CD4-positive, alpha-beta memory T cell (primary cell): Measurements from ENCODE around the gene C11orf24. TPM values are rescaled to one million over a fixed set of nuclear protein-coding genes. Genes with fewer than 3 reads are reported as not detected.
"Not testable (repeated sequence)": the region's sequence is repeated elsewhere in the genome, so short reads cannot be mapped to it uniquely, and the experiment has no call there.

Experiments
- CTCF ChIA-PET: fragments of 350-600 bp; sonication (Branson Sonifier 250); formaldehyde crosslinking; loops from one replicate; lab custom pipeline; 2021; ENCODE audit warnings: inconsistent platforms; ENCODE audit not compliant: partially characterized antibody; lab: Charles Lee
- POLR2A ChIA-PET: fragments of 350-600 bp; sonication (Branson Sonifier 250); formaldehyde crosslinking; loops from one replicate; lab custom pipeline; 2021; ENCODE audit not compliant: partially characterized antibody; lab: Charles Lee
- DNase-seq, 5 donors: peaks; one replicate each; pipeline versions ENCODE4 v3.0.0 to v3.0.0-alpha.2; 2020 to 2022; ENCODE audit warnings: mixed read lengths in 1 of 5
- H3K27ac ChIP-seq: one replicate; pipeline ENCODE4 v1.7.0; 2013; ENCODE audit warnings: low read depth, low read length
- H3K27me3 ChIP-seq: 2 replicates; pipeline ENCODE4 v1.7.0; 2013; ENCODE audit warnings: mild to moderate bottlenecking, low read length, moderate library complexity; ENCODE audit not compliant: insufficient read depth
- H3K36me3 ChIP-seq: 2 replicates; pipeline ENCODE4 v1.7.0; 2013; ENCODE audit warnings: mild to moderate bottlenecking, low read length, moderate library complexity; ENCODE audit not compliant: insufficient read depth
- H3K4me1 ChIP-seq: 2 replicates; pipeline ENCODE4 v1.7.0; 2013; ENCODE audit warnings: mild to moderate bottlenecking, low read length, moderate library complexity; ENCODE audit not compliant: insufficient read depth
- H3K4me3 ChIP-seq, 2 donors: one replicate each; pipeline ENCODE4 v1.7.0; 2013; ENCODE audit warnings: low read length in 2 of 2, mild to moderate bottlenecking in 1 of 2
- H3K9me3 ChIP-seq, 2 donors: one replicate each; pipeline ENCODE4 v1.7.0; 2013; ENCODE audit warnings: low read length in 2 of 2, control low read depth in 1 of 2; ENCODE audit not compliant: control insufficient read depth in 1 of 2
- H3K27ac Mint-ChIP-seq, 7 donors: one replicate each; pipeline ENCODE4 v1.8.0; 2020 to 2021; ENCODE audit warnings: mixed read lengths in 7 of 7, mild to moderate bottlenecking in 6 of 7, inconsistent platforms in 3 of 7, moderate library complexity in 3 of 7
- H3K27me3 Mint-ChIP-seq, 2 donors: one replicate each; pipeline ENCODE4 v1.8.0; 2020 to 2021; ENCODE audit warnings: mixed read lengths in 2 of 2
- H3K36me3 Mint-ChIP-seq, 2 donors: one replicate each; pipeline ENCODE4 v1.8.0; 2020 to 2021; ENCODE audit warnings: mixed read lengths in 2 of 2, inconsistent platforms in 1 of 2, mild to moderate bottlenecking in 1 of 2
- H3K4me1 Mint-ChIP-seq, 4 donors: one replicate each; pipeline ENCODE4 v1.8.0; 2020 to 2021; ENCODE audit warnings: mixed read lengths in 4 of 4, mild to moderate bottlenecking in 1 of 4
- H3K4me3 Mint-ChIP-seq, 8 donors: one replicate each; pipeline ENCODE4 v1.8.0; 2020 to 2021; ENCODE audit warnings: mixed read lengths in 8 of 8, mild to moderate bottlenecking in 7 of 8, moderate library complexity in 6 of 8, inconsistent platforms in 3 of 8
- H3K9me3 Mint-ChIP-seq, 8 donors: one replicate each; pipeline ENCODE4 v1.8.0; 2020 to 2021; ENCODE audit warnings: mixed read lengths in 8 of 8, mild to moderate bottlenecking in 5 of 8, inconsistent platforms in 3 of 8, moderate library complexity in 1 of 8
- intact Hi-C: fragments of 100-400 bp; cut with micrococcal nuclease; formaldehyde crosslinking; loops from one replicate; pipeline ENCODE4 v1.15.1; 2023
- polyA plus RNA-seq, 2 donors: library from polyadenylated mRNA; unstranded; fragments of 300-500 nt; fragmentation: Illumina TruSeq; gene quantifications; one replicate each; pipeline ENCODE4 v1.2.3, GENCODE V29; 2021
- total RNA-seq, 2 experiments: library from RNA; stranded (reverse); gene quantifications; one replicate each; pipeline ENCODE4 v1.2.3, GENCODE V29; 2021

C11orf24 gene
- total and polyA plus RNA-seq, 4 experiments from 2014 or later, result 7.7 to 20.3 (median 18.4) TPM

GRCh38 chr11:68303982-68304780 is 32.4 kb upstream of the C11orf24 start:
- Mint-ChIP-seq H3K4me3 (no peak overlapping the region), H3K4me1 (peaks cover 0 to 2% (median under 1%) of the 10 kb centered on the region in 4 donors), H3K9me3 (no peaks in the 10 kb centered on the region), H3K36me3 (no peaks in the 10 kb centered on the region), H3K27me3 (no peaks in the 10 kb centered on the region), H3K27ac (no peak overlapping the region)
- DNase-seq, result no peak
- Histone ChIP-seq H3K4me3 (no peak overlapping the region), H3K36me3 (no peaks in the 10 kb centered on the region), H3K27ac (no peak overlapping the region), H3K27me3 (no peaks in the 10 kb centered on the region), H3K4me1 (no peaks in the 10 kb centered on the region), H3K9me3 (no peaks in the 10 kb centered on the region)
- intact Hi-C loops, result no loop called here
- POLR2A ChIA-PET, result interaction anchor here (0.6 kb wide), 1 partner anchor 10 kb away, joined by 3 read pairs; no protein-coding TSS in a partner anchor
- CTCF ChIA-PET, result interaction anchor here (0.9 to 1.1 kb wide), 2 partner anchors 9 to 47 kb away, joined by 3 read pairs; no protein-coding TSS in a partner anchor

- Mint-ChIP-seq H3K4me3 (no peak overlapping the region), H3K27me3 (no peaks in the 10 kb centered on the region), H3K9me3 (no peaks in the 10 kb centered on the region), H3K4me1 (peaks cover 0 to 2% (median under 1%) of the 10 kb centered on the region in 4 donors), H3K36me3 (no peaks in the 10 kb centered on the region), H3K27ac (peak overlapping the region in 1 of 7 donors; percentile 37)
- intact Hi-C loops, result no loop called here
- CTCF ChIA-PET, result interaction anchor here (1.2 to 1.5 kb wide), 2 partner anchors 46 to 80 kb away, joined by 3 to 7 read pairs; no protein-coding TSS in a partner anchor
- H3K4me3 ChIP-seq, result no peak overlapping the region
- H3K27ac ChIP-seq, result no peak overlapping the region
- POLR2A ChIA-PET, result no interaction called here
- H3K36me3 ChIP-seq, result no peaks in the 10 kb centered on the region
- no peaks in the 10 kb centered on the region for H3K27me3 ChIP-seq
- H3K9me3 ChIP-seq, result no peaks in the 10 kb centered on the region
- no peaks in the 10 kb centered on the region for H3K4me1 ChIP-seq
- no peak for DNase-seq
Measured at GRCh38 chr11:68303083-68303482, 31.3 kb upstream of the C11orf24 start.

GRCh38 chr11:68302670-68303069 is 30.9 kb upstream of the C11orf24 start:
- Mint-ChIP-seq H3K4me1 (peaks cover 0 to 3% (median under 1%) of the 10 kb centered on the region in 4 donors), H3K27ac (peak overlapping the region in 1 of 7 donors; percentile 23), H3K4me3 (no peak overlapping the region), H3K36me3 (no peaks in the 10 kb centered on the region), H3K27me3 (no peaks in the 10 kb centered on the region), H3K9me3 (no peaks in the 10 kb centered on the region)
- Histone ChIP-seq H3K4me3 (no peak overlapping the region), H3K27ac (no peak overlapping the region), H3K4me1 (peaks cover 3% of the 10 kb centered on the region), H3K27me3 (no peaks in the 10 kb centered on the region), H3K36me3 (no peaks in the 10 kb centered on the region), H3K9me3 (no peaks in the 10 kb centered on the region)
- ChIA-PET CTCF (interaction anchor here (1.2 to 1.5 kb wide), 2 partner anchors 46 to 81 kb away, joined by 3 to 7 read pairs; no protein-coding TSS in a partner anchor), POLR2A (no interaction called here)
- intact Hi-C loops, result no loop called here
- DNase-seq, result no peak

- H3K4me3 Mint-ChIP-seq, result no peak overlapping the region
- ChIA-PET CTCF (interaction anchor here (1.2 to 1.6 kb wide), 3 partner anchors 44 to 81 kb away, joined by 3 to 13 read pairs (median 7); no protein-coding TSS in a partner anchor), POLR2A (no interaction called here)
- Histone ChIP-seq H3K4me3 (no peak overlapping the region), H3K9me3 (no peaks in the 10 kb centered on the region), H3K27ac (no peak overlapping the region), H3K36me3 (no peaks in the 10 kb centered on the region), H3K4me1 (peaks cover 7% of the 10 kb centered on the region), H3K27me3 (no peaks in the 10 kb centered on the region)
- no peaks in the 10 kb centered on the region for H3K9me3 Mint-ChIP-seq
- intact Hi-C loops, result no loop called here
- H3K36me3 Mint-ChIP-seq, result no peaks in the 10 kb centered on the region
- no peak for DNase-seq
- no peak overlapping the region for H3K27ac Mint-ChIP-seq
- peaks cover 0 to 4% (median under 1%) of the 10 kb centered on the region in 4 donors for H3K4me1 Mint-ChIP-seq
- H3K27me3 Mint-ChIP-seq, result no peaks in the 10 kb centered on the region
Measured at GRCh38 chr11:68302256-68302655, 30.5 kb upstream of the C11orf24 start.

- Histone ChIP-seq H3K9me3 (no peaks in the 10 kb centered on the region), H3K27ac (no peak overlapping the region), H3K4me3 (no peak overlapping the region), H3K27me3 (no peaks in the 10 kb centered on the region), H3K36me3 (no peaks in the 10 kb centered on the region), H3K4me1 (peaks cover 7% of the 10 kb centered on the region)
- DNase-seq, result no peak
- Mint-ChIP-seq H3K27ac (peak overlapping the region in 1 of 7 donors; percentile 61), H3K4me1 (peaks cover 0 to 4% (median 0%) of the 10 kb centered on the region in 4 donors), H3K4me3 (no peak overlapping the region), H3K27me3 (no peaks in the 10 kb centered on the region), H3K36me3 (no peaks in the 10 kb centered on the region), H3K9me3 (no peaks in the 10 kb centered on the region)
- CTCF ChIA-PET, result interaction anchor here (1.5 to 5.7 kb wide), 7 partner anchors 10 to 90 kb away, joined by 4 to 273 read pairs (median 13); partner anchors contain the start of gene C11orf24
- POLR2A ChIA-PET, result no interaction called here
- intact Hi-C loops, result no loop called here
Measured at GRCh38 chr11:68300076-68300830, 28.5 kb upstream of the C11orf24 start.

- H3K27me3 Mint-ChIP-seq, H3K4me3 Mint-ChIP-seq, H3K4me1 ChIP-seq, H3K9me3 ChIP-seq, H3K27ac ChIP-seq, H3K4me3 ChIP-seq, H3K36me3 ChIP-seq, H3K4me1 Mint-ChIP-seq, DNase-seq, H3K27ac Mint-ChIP-seq, H3K9me3 Mint-ChIP-seq, H3K27me3 ChIP-seq, intact Hi-C loops, H3K36me3 Mint-ChIP-seq: not testable (repeated sequence)
- ChIA-PET POLR2A (interaction anchor here (1.6 kb wide), 1 partner anchor 38 kb away, joined by 3 read pairs; no protein-coding TSS in a partner anchor), CTCF (interaction anchor here (1.3 to 5.7 kb wide), 11 partner anchors 9 to 89 kb away, joined by 3 to 273 read pairs (median 9); partner anchors contain the start of gene C11orf24)
Measured at GRCh38 chr11:68299517-68299879, 27.7 kb upstream of the C11orf24 start.
